Colonic mucosa (tissue), 4 donors: ENCODE results near the gene CHRNE. TPM values are rescaled to one million over a fixed set of nuclear protein-coding genes. Genes with fewer than 3 reads are reported as not detected.
"Not testable (repeated sequence)": the region's sequence is repeated elsewhere in the genome, so short reads cannot be mapped to it uniquely, and the experiment has no call there.

ENCODE experiments used
- DNase-seq: peaks from one replicate; pipeline ENCODE4 v3.0.0-alpha.2; 2020
- H3K27ac ChIP-seq: fragments of 200-600 bp; one replicate; pipeline ENCODE4 v1.8.0; 2021
- H3K27me3 ChIP-seq: fragments of 200-600 bp; one replicate; pipeline ENCODE4 v1.8.0; 2021
- H3K36me3 ChIP-seq: fragments of 200-600 bp; one replicate; pipeline ENCODE4 v1.8.0; 2021
- H3K4me1 ChIP-seq: fragments of 200-600 bp; one replicate; pipeline ENCODE4 v1.8.0; 2021; ENCODE audit warnings: mild to moderate bottlenecking
- H3K4me3 ChIP-seq: fragments of 200-600 bp; one replicate; pipeline ENCODE4 v1.8.0; 2021
- H3K9ac ChIP-seq, 2 donors: one replicate each; pipeline ENCODE4 v1.7.0; 2013; ENCODE audit warnings: control low read depth in 2 of 2, low read depth in 2 of 2, low read length in 2 of 2
- H3K9me3 ChIP-seq: fragments of 200-600 bp; one replicate; pipeline ENCODE4 v1.8.0; 2021
- intact Hi-C: fragments of 100-400 bp; cut with DNase I; formaldehyde crosslinking; loops from one replicate; pipeline ENCODE4 v1.14.1; 2022
- total RNA-seq, 2 donors: library from RNA; stranded (reverse); fragmentation: NEBNext Ultra II Directional in 1 of 2; extraction: Animal tissue kit (Norgen Biotek cat#: 25700) in 1 of 2; gene quantifications; one replicate each; pipeline ENCODE4 v1.2.1, GENCODE V29; 2021
- TF ChIP-seq, protein P1 (sequence below): fragments of 200-600 bp; IDR thresholded peaks from one replicate; pipeline ENCODE4 v1.8.0; 2022; ENCODE audit warnings: antibody characterized with exemption, mild to moderate bottlenecking
- donor health status: healthy.
- donor health status: DM: no; HTN: no; CAD: no.
- donor health status: DM: no; HTN: no; CAD: no.

Gene CHRNE
- total RNA-seq, 2 donors from 2014 or later: 1.1 TPM; not detected in 1

DNA sequence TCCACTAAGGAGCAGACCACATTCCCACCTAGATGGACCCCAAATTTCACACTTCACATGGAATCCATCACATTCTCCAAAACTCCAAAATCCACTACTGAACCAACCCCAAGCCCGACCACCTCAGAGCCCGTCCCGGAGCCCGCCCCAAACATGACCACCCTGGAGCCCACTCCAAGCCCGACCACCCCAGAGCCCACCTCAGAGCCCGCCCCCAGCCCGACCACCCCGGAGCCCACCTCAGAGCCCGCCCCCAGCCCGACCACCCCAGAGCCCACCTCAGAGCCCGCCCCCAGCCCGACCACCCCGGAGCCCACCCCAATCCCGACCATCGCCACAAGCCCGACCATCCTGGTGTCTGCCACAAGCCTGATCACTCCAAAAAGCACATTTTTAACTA is 30.7 kb upstream of the CHRNE start:
- intact Hi-C loops: no loop called here
- peaks cover 3% of the 10 kb centered on the region for H3K4me1 ChIP-seq
- H3K27me3 ChIP-seq: no peaks in the 10 kb centered on the region
- no peaks in the 10 kb centered on the region for H3K9me3 ChIP-seq
- no peak for DNase-seq
- no peak overlapping the region for H3K4me3 ChIP-seq
- no peak overlapping the region for H3K9ac ChIP-seq
- TF ChIP-seq, protein P1, sequence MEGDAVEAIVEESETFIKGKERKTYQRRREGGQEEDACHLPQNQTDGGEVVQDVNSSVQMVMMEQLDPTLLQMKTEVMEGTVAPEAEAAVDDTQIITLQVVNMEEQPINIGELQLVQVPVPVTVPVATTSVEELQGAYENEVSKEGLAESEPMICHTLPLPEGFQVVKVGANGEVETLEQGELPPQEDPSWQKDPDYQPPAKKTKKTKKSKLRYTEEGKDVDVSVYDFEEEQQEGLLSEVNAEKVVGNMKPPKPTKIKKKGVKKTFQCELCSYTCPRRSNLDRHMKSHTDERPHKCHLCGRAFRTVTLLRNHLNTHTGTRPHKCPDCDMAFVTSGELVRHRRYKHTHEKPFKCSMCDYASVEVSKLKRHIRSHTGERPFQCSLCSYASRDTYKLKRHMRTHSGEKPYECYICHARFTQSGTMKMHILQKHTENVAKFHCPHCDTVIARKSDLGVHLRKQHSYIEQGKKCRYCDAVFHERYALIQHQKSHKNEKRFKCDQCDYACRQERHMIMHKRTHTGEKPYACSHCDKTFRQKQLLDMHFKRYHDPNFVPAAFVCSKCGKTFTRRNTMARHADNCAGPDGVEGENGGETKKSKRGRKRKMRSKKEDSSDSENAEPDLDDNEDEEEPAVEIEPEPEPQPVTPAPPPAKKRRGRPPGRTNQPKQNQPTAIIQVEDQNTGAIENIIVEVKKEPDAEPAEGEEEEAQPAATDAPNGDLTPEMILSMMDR: no peak
- no peak overlapping the region for H3K27ac ChIP-seq
- H3K36me3 ChIP-seq: peaks cover 9% of the 10 kb centered on the region

DNA sequence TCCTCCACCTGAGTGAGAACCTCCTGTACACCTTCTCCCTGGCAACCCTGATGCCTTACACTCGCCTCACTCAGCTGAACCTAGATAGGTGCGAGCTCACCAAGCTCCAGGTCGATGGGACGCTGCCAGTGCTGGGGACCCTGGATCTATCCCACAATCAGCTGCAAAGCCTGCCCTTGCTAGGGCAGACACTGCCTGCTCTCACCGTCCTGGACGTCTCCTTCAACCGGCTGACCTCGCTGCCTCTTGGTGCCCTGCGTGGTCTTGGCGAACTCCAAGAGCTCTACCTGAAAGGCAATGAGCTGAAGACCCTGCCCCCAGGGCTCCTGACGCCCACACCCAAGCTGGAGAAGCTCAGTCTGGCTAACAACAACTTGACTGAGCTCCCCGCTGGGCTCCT is 29.9 kb upstream of the CHRNE start:
- Histone ChIP-seq H3K4me3 (no peak overlapping the region), H3K4me1 (no peaks in the 10 kb centered on the region), H3K36me3 (peaks cover 4% of the 10 kb centered on the region), H3K9ac (no peak overlapping the region), H3K27me3 (no peaks in the 10 kb centered on the region), H3K9me3 (no peaks in the 10 kb centered on the region), H3K27ac (no peak overlapping the region)
- intact Hi-C loops: no loop called here
- TF ChIP-seq, protein P1: no peak
- no peak for DNase-seq

DNA sequence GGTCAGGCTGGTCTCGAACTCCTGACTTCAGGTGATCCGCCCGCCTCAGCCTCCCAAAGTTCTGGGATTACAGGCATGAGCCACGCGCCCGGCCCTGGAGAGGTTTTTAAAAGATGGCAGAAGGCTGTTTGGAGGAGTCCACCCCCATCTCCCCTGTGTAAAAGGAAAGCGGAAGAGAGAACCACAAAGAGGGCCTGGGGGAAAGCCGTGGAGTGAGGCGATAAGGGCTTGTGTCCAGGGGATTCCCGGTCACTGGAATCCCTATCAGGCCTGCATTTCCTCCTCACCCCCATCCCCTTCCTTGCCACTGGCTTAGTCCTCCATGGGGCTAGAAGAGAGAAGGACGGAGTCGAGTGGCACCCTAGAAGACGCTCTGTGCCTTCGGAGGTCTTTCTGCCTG is 29.1 kb upstream of the CHRNE start, which contains the start of gene GP1BA:
Gene GP1BA, plus strand, starts transcription at position 315 of the 400 bp plus-strand sequence. CDS start 328 bp downstream, outside the sequence.
- no peak within 1 kb of the TSS for H3K9ac ChIP-seq
- intact Hi-C loops: no loop called here

DNA sequence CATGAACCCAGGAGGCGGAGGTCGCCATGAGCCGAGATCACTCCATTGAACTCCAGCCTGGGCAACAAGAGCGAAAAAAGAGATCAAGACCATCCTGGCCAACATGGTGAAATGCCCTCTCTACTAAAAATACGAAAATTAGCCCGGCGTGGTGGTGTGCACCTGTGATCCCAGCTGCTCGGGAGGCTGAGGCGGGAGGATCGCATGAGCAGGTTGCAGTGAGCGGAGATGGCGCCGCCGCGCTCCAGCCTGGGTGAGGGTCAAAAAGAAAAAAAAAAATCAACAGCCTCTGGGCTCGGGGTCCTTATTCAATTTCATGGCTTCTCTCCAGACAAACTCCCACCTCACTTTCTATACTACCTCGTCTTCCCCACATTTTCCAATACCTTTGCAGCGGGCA is 26.0 kb upstream of the CHRNE start:
- no peaks in the 10 kb centered on the region for H3K4me1 ChIP-seq
- H3K4me3 ChIP-seq: no peak overlapping the region
- H3K9ac ChIP-seq: no peak overlapping the region
- no peak overlapping the region for H3K27ac ChIP-seq
- no peak for DNase-seq
- TF ChIP-seq, protein P1: no peak
- no peaks in the 10 kb centered on the region for H3K27me3 ChIP-seq
- H3K36me3 ChIP-seq: no peaks in the 10 kb centered on the region
- intact Hi-C loops: no loop called here
- no peaks in the 10 kb centered on the region for H3K9me3 ChIP-seq

More for the DNA sequence above, 29.1 kb upstream of the CHRNE start, which contains the start of gene GP1BA:
- DNase-seq: no peak
- Histone ChIP-seq H3K27ac (no peak within 1 kb of the TSS), H3K4me1 (no peaks in the 10 kb centered on the region), H3K4me3 (no peak within 1 kb of the TSS), H3K36me3 (no peaks in the 10 kb centered on the region), H3K9me3 (no peaks in the 10 kb centered on the region), H3K27me3 (no peaks in the 10 kb centered on the region)
- TF ChIP-seq, protein P1: no peak

DNA sequence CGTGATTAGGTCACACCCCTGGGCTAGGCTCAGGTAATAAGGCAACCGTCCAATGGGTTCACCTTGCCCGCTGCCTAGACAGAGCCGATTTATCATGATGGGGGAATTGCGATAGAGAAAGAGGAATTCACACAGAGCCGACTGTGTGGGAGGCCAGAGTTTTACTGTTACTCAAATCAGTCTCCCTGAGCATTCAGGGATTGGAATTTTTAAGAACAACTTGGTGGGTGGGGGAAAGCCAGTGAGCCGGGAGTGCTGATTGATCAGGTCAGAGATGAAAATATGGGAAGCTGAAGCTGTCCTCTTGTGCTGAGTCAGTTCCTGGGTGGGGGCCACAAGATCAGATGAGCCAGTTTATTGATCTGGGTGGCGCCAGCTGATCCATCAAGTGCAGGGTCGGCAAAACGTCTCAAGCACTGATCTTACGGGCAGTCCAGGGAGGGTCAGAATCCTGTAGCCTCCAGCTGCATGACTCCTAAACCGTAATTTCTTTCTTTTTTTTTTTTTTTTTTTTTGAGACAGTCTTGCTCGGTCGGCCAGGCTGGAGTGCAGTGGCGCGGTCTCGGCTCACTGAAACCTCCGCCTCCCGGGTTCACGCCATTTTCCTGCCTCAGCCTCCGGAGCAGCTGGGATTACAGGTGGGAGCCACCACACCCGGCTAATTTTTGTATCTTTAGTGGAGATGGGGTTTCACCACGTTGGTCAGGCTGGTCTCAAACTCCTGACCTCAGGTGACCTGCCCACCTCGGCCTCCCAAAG is 23.9 kb upstream of the CHRNE start:
- H3K4me3 ChIP-seq, H3K9me3 ChIP-seq, DNase-seq, H3K27me3 ChIP-seq, H3K9ac ChIP-seq, H3K36me3 ChIP-seq, intact Hi-C loops, H3K4me1 ChIP-seq, H3K27ac ChIP-seq: not testable (repeated sequence)

DNA sequence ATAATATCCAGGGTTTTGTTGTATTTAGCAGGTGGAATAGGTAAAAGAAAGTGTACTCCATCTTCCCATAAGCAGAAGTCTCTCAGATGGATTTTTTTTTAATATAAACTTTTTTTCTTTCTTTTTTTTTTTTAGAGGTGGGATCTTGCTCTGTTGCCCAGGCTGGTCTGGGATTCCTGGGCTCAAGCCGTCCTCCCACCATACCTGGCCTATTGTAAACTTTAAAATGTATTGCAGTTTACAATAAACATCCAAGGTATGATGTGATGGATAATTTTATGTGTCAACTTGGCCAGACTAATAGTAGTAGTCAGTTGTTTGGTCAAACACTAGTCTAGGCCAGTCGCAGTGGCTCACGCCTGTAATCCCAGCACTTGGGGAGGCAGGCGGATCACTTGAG is 18.4 kb upstream of the CHRNE start:
- intact Hi-C loops: no loop called here
- H3K4me3 ChIP-seq: no peak overlapping the region
- no peak overlapping the region for H3K27ac ChIP-seq
- no peaks in the 10 kb centered on the region for H3K4me1 ChIP-seq
- no peak overlapping the region for H3K9ac ChIP-seq
- TF ChIP-seq, protein P1: no peak
- no peak for DNase-seq
- H3K9me3 ChIP-seq: no peaks in the 10 kb centered on the region
- no peaks in the 10 kb centered on the region for H3K36me3 ChIP-seq
- H3K27me3 ChIP-seq: no peaks in the 10 kb centered on the region
